Psoas muscle (tissue), 8 donors: Measurements from ENCODE around the gene HOATZ. TPM values are rescaled to one million over a fixed set of nuclear protein-coding genes. Genes with fewer than 3 reads are reported as not detected.

Experiments used
- ATAC-seq, 4 donors: fragments of 200-7000 bp; cut with Tn5 transposase; one replicate each; pipeline ENCODE4 v1.9.1; 2020; ENCODE audit warnings: moderate library complexity in 3 of 4, mild to moderate bottlenecking in 2 of 4
- DNase-seq, 2 donors: peaks; one replicate each; pipeline ENCODE4 v3.0.0-alpha.2; 2020
- H3K27ac ChIP-seq: fragments of 200-600 bp; one replicate; pipeline ENCODE4 v1.8.0; 2022
- H3K27me3 ChIP-seq, 3 donors: fragments of 200-600 bp in 1 of 3; one replicate each; pipeline versions ENCODE4 v1.6.1 to v1.8.0; 2013 to 2022; ENCODE audit warnings: low read length in 2 of 3, mild to moderate bottlenecking in 2 of 3, moderate library complexity in 1 of 3; ENCODE audit not compliant: insufficient read depth in 3 of 3
- H3K36me3 ChIP-seq, 2 donors: fragments of 200-600 bp in 1 of 2; one replicate each; pipeline versions ENCODE4 v1.6.1 to v1.8.0; 2013 to 2022; ENCODE audit warnings: low read depth in 1 of 2, mild to moderate bottlenecking in 1 of 2, moderate library complexity in 1 of 2; ENCODE audit not compliant: insufficient read depth in 1 of 2
- H3K4me1 ChIP-seq: fragments of 200-600 bp; one replicate; pipeline ENCODE4 v1.8.0; 2022
- H3K4me3 ChIP-seq: fragments of 200-600 bp; one replicate; pipeline ENCODE4 v1.8.0; 2022; ENCODE audit warnings: mild to moderate bottlenecking
- H3K9me3 ChIP-seq: fragments of 200-600 bp; one replicate; pipeline ENCODE4 v1.8.0; 2022
- CTCF ChIP-seq: fragments of 200-600 bp; IDR thresholded peaks from one replicate; pipeline ENCODE4 v1.8.0; 2022; ENCODE audit warnings: antibody characterized with exemption
- WGBS, 3 donors: extraction: QIAGEN DNeasy Blood & Tissue Kit; methylation state at CpG; one replicate each; pipeline versions ENCODE4 v1.1.6 to v1.1.7; 2013; 5-methylcytosine and 5-hydroxymethylcytosine counted together
- intact Hi-C, 2 donors: fragments of 100-400 bp; cut with DNase I; formaldehyde crosslinking; loops; one replicate each; pipeline versions ENCODE4 v1.11.0 to v1.14.2; 2022
- polyA plus RNA-seq, 3 donors: library from polyadenylated mRNA; stranded (reverse); fragments of 200-250 nt; gene quantifications; one replicate each; pipeline ENCODE4 v1.2.3, GENCODE V29; 2013
- total RNA-seq, 4 donors: library from RNA; stranded (reverse); fragmentation: NEBNext Ultra II Directional in 2 of 4; extraction: Animal tissue kit (Norgen Biotek cat#: 25700) in 2 of 4; gene quantifications; one replicate each; pipeline versions ENCODE4 v1.2.1 to v1.2.4, GENCODE V29; 2021 to 2023
- donor health status: healthy with polysubstance abuse.
- donor health status: DM: no; HTN: no; CAD: no; lungs with moderate emphysema.
- donor health status: Bipolar disorder and iron deficiency.
- donor health status: healthy.
- donor health status: DM: yes; HTN: yes; CAD: no.
- donor health status: DM: no; HTN: no; CAD: no.
- donor health status: DM: no; HTN: no; CAD: no.
- donor health status: DM: yes; HTN: yes; CAD: no.

HOATZ gene
- total and polyA plus RNA-seq, 7 donors: not detected

- no peaks in the 10 kb centered on the region for H3K4me1 ChIP-seq
- no peak overlapping the region for H3K27ac ChIP-seq
- DNase-seq: no peak
- no peak for ATAC-seq
- TF ChIP-seq CTCF: no peak
- no peaks in the 10 kb centered on the region for H3K27me3 ChIP-seq
- H3K9me3 ChIP-seq: no peaks in the 10 kb centered on the region
- intact Hi-C loops: no loop called here
- H3K4me3 ChIP-seq: no peak overlapping the region
- H3K36me3 ChIP-seq: no peaks in the 10 kb centered on the region
- WGBS, 3 donors: 92 to 93% (median 93%) methylated on average over 5 of the region's 5 CpGs
Measured at GRCh38 chr11:111522426-111522825, 7.8 kb downstream of the HOATZ start.

- Histone ChIP-seq H3K4me1 (no peaks in the 10 kb centered on the region), H3K36me3 (no peaks in the 10 kb centered on the region), H3K27ac (no peak overlapping the region), H3K9me3 (no peaks in the 10 kb centered on the region), H3K27me3 (no peaks in the 10 kb centered on the region), H3K4me3 (no peak overlapping the region)
- intact Hi-C loops: no loop called here
- 96 to 100% (median 100%) methylated on average over 2 of the region's 2 CpGs for WGBS, 3 donors
- no peak for TF ChIP-seq CTCF
- ATAC-seq: no peak
- no peak for DNase-seq
Measured at GRCh38 chr11:111523343-111523742, 8.8 kb downstream of the HOATZ start.

DNA sequence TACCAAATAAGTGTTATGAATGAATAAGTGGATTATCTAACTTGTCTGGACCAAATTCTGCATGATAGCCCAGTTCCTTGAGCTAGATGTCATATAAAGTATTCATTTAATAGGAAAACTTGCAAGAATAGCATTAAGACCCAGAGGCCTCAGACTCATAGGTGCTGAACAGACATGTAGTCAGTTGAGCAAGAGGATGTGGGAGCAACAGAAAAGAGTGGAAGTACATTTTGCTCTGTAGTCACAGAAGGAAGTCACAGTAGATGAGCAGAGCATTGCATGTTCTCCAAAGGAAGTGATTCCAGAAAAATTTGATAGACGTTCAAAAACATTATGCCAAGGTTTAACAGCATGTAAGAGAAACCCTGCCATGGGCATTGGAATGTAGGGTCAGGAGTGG, 9.5 kb downstream of the HOATZ start:
- DNase-seq (no peak), ATAC-seq (no peak)
- Histone ChIP-seq H3K27ac (no peak overlapping the region), H3K36me3 (no peaks in the 10 kb centered on the region), H3K9me3 (no peaks in the 10 kb centered on the region), H3K4me3 (no peak overlapping the region), H3K4me1 (no peaks in the 10 kb centered on the region), H3K27me3 (no peaks in the 10 kb centered on the region)
- WGBS, 3 donors: 33 to 56% (median 36%) methylated on average over 1 of the region's 1 CpG
- no peak for TF ChIP-seq CTCF
- intact Hi-C loops: no loop called here

DNA sequence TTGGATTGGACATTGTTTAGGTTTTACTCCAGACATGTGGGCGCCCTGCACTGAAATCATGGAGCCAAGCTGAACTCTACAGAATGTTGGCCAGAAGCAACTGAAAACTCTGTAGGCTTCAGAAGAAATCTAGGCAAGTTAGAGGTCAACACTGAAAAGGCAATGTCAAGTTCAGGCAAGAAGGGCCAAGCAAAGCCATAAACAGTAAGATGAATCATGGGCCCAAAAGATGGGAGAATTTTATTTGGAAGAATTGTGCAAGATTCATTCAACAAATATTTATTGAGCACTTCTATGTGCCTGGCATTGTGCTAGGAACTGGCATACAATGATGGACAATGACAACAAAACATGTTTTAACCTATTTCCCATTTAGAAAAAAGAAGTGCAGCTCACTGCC, 10.9 kb downstream of the HOATZ start:
- no peak for TF ChIP-seq CTCF

GRCh38 chr11:111526501-111526900, 11.9 kb downstream of the HOATZ start:
- Histone ChIP-seq H3K4me1 (no peaks in the 10 kb centered on the region), H3K36me3 (no peaks in the 10 kb centered on the region), H3K27me3 (no peaks in the 10 kb centered on the region), H3K4me3 (no peak overlapping the region), H3K9me3 (no peaks in the 10 kb centered on the region), H3K27ac (no peak overlapping the region)
- no peak for ATAC-seq
- DNase-seq: no peak
- no peak for TF ChIP-seq CTCF
- 81 to 90% (median 89%) methylated on average over 1 of the region's 1 CpG for WGBS, 3 donors
- intact Hi-C loops: no loop called here

More for the DNA sequence above, 10.9 kb downstream of the HOATZ start:
- no peak for ATAC-seq
- DNase-seq: no peak
- WGBS, 3 donors: 97 to 100% (median 97%) methylated on average over 1 of the region's 1 CpG
- no peaks in the 10 kb centered on the region for H3K27me3 ChIP-seq
- no peaks in the 10 kb centered on the region for H3K4me1 ChIP-seq
- H3K27ac ChIP-seq: no peak overlapping the region
- H3K9me3 ChIP-seq: no peaks in the 10 kb centered on the region
- no peak overlapping the region for H3K4me3 ChIP-seq
- intact Hi-C loops: no loop called here
- no peaks in the 10 kb centered on the region for H3K36me3 ChIP-seq
